ENCODE measurements around the gene ERG.

Gene ERG, protein sequence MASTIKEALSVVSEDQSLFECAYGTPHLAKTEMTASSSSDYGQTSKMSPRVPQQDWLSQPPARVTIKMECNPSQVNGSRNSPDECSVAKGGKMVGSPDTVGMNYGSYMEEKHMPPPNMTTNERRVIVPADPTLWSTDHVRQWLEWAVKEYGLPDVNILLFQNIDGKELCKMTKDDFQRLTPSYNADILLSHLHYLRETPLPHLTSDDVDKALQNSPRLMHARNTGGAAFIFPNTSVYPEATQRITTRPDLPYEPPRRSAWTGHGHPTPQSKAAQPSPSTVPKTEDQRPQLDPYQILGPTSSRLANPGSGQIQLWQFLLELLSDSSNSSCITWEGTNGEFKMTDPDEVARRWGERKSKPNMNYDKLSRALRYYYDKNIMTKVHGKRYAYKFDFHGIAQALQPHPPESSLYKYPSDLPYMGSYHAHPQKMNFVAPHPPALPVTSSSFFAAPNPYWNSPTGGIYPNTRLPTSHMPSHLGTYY

DNA sequence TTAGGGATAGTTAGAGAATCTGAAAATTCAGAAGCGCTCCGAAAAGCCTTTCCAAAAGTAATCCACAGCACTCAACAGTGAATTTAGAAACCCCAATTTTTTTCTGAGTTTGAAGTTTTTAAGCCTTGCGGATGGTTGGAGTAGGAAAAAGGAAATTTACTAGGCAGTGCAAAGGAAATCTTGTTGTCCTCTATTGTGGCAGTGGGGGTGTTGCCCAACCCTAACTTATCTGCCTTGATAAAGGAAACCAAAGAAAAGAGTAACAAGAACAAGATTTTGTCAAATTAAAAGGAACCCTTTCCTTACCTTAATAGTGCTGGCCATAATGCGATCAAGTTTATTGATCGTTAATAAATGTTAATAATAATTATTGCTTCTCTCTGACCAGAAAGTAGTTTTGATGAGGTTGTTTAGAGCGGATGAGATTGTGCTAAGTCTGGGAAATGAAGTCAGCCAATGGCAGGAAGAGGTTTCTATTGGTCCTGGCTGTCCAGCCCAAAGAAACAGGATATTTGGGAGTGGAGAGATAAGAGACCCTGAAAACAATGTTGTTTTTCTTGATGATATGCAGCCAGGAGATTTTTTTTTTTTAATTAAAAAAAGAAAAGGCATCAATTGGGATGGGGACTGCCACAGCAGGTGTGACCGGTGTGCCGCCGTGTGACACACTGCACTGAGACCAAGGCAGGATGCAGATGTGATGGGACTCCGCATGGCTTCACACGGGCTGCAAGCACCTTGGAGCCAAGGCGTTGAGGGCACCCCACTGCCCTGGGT, at the start of gene ERG:
Gene ERG, minus strand, starts transcription at position 421 of the 777 bp plus-strand sequence. Its CDS starts 97 bp downstream, at position 324.
- DNase-seq (ENCODE audit: low read depth in 2 of 2), result no peak

DNA sequence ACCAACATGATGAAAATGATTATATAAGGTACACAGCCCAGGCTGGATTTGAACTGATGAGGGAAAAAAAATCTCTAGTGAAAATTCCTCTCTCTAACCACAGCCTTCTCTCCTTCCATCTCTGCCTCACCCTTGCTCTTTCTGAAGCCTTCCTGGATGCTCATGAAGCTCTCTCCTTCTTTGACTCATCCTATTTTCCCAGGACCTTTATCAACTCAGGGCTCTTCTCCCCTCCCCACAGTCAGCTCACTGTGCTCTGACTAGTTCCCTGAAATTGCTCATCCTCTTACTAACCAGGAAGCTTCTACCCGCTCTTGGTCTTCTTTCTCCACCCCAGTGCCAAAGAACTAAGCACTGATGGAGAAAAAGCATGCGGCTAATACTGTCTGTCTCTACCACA, 46.4 kb upstream of the ERG start:
- DNase-seq (ENCODE audit: low read depth in 2 of 2), result no peak

DNA sequence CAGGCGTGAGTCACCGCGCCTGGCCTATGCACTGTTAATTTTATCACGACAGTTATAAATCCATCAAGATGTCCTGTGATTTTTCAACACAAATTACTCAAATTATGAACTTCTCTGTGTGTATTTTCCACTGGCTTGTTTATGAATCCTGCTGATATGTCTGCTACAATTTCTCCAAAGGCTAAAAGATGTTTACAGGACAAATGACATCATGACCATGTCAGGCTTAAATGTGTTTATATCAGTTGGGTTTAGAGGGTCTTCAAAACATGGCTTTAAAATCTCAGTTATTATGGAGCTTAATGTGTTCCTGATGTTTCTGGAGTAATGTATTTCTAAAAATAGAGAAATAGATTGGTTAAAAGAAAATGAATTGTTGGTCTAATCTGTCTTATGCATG, 44.0 kb upstream of the ERG start:
- DNase-seq (ENCODE audit: low read depth in 2 of 2), result no peak

DNA sequence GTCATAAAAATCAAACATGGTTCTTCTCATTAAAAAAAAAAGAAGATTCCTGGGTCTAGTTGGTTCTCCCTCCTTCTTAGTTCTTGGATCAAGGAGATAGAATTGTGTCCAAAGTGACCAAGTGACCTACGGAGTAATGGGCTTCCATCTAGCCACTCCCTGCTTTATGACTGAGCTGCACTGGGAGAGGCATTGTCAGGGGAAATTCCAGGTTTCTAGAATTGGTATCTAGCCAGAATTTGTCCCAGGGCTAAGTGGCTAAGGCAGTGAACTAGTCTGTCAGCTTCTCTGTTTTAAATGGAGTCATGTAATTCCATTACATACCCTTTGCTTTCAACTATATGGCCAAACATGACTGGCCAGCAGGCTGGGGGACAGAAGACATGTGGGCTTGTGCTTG, 40.1 kb upstream of the ERG start:
- no peak for DNase-seq (ENCODE audit: low read depth in 2 of 2)

DNA sequence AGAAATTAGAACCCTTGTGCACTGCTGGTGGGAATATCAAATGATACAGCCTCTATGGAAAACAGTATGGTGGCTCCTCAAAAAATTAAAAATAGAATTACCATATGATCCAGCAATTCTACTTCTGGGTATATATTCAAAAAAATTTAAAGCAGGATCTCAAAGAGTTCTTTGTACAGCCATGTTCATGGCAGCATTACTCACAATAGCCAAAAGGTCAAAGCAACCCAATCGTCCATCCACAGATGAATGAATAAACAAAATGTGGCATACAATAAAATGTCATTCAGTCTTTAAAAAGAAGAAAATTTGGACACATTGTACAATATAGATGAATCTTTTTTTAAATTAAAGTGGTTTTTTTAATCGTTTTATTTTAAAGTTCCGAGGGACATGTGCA, 36.3 kb upstream of the ERG start:
- DNase-seq (ENCODE audit: low read depth in 2 of 2), result no peak

DNA sequence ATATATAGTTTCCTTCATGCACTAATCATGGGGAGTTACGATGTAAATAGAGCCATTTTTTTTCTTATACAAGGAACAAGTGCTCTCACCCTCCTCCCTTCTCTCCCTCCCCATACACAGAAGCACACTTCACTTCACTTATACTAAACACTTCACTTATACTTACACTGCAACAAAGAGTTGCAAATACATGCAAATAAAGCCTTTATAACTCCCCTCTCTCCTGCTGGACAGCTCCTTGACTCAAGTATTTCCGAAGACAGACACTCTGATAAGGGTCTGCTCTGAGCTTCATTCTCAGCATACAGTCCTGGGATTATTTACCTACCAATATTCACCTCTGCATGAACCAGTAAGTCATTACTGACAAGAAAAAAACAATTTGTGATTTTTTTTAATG, 35.6 kb upstream of the ERG start:
- no peak for DNase-seq (ENCODE audit: low read depth in 2 of 2)

DNA sequence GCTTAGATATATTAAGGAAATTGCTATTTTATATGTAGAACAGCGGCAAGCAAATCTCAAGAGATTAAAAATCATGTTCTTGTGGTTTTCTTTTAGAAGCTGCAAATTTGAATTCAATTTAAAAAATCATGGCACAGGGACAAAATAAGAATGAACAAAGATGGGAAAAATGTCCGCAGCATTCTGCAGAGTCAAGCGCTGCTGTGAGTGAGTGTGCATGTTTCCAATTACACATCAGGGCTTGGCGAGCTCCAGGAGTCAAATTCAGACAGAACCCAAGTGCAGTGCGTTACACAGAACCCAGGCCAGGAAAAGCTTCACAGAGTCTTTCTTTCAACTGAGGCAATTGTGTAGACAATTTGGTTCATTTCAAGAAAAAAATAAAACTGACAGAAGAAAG, 33.3 kb upstream of the ERG start:
- no peak for DNase-seq (ENCODE audit: low read depth in 2 of 2)

DNA sequence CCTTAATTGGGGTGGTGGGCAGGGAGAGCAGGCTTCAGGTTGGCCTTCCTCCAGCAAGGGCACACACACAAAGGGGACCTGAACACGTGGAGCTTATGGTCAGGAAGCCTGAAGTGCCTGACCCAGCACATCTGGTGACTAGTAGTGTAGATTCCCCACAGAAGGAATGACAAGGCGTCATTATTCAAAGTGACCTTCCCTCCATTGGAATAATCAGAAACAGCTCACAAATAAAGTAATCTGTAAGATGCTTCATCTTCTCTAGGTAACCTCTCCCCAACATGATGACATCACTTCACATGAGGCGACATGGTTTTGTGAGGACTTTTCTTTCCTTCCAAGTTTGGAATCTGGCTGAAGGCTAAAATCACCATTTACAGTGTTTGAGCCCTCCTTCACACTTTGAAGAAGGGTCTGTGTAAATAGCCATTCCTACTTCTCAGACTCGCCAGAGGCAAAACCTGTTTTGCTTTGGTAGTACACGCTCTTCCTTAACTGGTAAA, 32.8 kb upstream of the ERG start:
- DNase-seq (ENCODE audit: low read depth in 2 of 2), result no peak

DNA sequence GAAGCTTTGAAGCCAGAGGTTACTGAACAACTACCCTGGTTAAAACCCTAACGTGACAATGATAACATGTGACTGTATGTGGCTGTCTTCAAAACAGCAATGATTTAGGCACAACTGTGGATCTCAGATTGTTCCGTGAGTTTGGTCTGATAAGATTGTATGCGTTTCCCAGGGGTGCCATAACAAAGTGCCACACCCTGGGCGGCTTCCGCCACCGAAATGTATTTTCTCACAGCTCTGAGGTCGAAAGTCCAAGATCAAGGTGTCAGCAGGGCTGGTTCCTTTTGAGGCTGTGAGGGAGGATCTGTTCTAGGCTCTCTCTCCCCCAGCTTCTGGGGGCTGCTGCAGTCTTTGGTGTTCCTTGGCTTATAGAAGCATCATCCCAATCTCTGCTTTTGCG, 29.5 kb upstream of the ERG start:
- DNase-seq (ENCODE audit: low read depth in 2 of 2), result no peak

DNA sequence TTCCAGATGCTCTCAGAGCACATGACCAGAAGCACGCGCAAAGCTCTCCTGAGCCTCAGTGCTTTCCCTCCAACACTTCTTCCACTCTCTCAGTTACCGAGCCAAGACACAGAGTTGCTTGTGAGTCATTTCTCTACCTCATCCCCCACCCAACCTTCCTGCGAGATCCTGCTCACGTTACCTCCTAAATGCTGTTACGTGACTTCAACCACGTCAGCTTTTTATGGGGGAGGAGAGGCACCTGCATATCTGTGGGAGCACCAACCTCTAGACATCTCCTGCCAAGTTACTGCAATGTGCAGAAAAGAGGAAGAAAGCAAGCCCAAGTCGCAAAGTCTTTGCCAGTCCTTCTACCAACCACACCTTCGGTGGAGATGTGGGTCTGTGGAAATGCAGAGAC, 27.2 kb upstream of the ERG start:
- no peak for DNase-seq (ENCODE audit: low read depth in 2 of 2)

DNA sequence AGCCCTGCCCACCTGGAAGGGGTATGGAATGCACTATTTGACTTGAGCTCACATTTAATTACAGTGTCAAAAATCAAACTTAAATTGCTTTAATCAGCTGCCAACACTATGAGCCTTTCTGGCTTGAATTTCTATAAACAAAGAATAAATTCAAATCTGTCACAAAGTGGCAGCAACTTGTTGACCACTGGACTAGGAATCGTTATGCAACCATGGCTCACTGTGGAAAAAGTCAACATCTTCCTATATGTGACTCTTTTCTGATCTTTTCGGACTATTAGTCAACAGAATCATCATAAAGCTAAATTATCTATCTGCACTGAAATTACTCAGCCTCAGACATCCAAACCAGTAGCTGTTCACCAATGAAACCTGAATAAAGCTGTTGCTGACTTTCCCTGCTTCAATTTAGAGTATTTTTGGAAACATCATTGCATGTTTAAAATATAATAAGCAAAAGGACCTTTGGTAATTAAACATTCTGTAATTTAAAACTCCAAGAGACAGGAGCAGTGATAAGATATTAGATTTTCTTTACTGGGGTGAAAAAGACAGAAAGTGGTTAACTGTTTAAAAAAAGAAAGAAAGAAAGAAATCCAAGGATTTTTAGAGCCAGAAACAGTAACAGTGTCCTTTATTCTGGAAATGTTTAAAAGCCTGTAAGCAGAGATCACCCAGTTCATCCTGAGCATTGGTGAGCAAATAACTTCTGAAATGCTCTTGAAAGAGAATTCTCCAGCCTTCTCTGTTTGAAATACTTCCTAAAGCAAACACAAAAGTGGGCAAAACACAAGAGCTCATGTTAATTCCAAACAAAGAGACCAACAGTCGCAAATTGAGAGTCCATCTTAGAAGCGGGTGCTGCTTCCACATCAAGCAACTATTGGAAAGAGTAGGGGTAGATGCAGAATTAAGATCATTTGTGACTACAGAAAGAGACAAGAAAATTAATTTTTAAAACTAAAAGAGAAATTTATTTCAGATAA, 26.2 kb upstream of the ERG start:
- DNase-seq (ENCODE audit: low read depth in 2 of 2), result no peak

DNA sequence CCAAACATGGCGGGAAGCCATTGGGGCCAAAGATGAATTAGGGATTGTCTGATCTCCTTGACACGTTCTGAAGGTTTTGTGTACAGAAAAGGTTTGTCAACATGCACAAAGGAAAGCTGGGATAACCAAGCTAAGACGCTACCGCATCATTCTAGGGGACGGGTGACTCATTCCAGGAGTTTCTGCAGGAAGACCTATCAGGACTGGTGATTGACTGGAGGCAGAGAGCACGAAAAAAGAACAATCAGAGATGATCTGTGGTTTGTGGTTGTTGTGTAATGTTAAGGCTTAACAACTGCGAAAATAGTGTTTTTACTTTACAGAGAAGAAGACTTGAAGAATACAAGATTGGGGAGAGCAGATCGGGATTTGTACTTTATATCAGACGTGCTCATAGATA, 22.2 kb upstream of the ERG start:
- no peak for DNase-seq (ENCODE audit: low read depth in 2 of 2)

DNA sequence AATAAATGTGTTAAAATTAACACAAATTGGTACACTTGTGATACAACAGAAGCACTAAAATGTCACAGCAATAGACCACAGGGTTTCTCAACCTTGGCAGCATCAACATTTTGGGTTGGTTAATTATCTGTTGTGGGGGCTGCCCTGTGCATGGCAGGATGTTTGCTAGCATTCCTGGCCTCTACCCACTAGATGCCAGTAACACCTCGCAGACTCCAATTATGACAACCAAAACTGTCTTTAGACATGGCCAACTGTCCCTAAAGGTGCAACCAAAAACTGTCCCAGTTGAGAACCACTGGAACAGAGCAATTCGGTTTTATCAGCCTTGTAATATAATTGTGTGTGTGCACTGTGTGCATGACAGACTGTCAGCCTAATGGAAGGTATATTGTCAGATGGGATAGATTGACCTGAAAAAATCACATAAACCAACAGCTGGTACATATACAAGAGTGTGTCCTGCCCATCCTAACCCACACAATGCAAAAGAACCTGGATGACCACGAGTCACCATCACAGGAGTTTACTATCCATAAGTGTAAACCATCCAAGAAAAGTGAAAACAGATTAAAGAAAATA, 13.5 kb upstream of the ERG start:
- no peak for DNase-seq (ENCODE audit: low read depth in 2 of 2)

DNA sequence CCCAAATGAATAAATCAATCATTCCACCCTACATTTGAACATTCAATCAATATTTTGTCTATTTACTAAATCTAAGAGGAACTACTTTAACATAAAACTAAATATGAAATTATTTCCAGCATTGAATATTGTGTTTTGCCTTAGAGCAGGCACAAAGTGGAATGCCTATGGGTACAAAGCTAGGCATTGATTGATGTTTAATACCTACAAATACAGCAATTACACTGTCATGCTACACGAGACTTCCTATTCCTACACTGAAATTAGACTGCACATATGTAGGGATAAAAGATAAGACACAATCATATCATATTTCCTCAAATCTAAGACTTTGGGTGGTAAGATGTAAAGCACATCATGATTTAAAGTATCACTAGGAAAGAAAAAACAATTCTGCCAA, 12.9 kb upstream of the ERG start:
- no peak for DNase-seq (ENCODE audit: low read depth in 2 of 2)

DNA sequence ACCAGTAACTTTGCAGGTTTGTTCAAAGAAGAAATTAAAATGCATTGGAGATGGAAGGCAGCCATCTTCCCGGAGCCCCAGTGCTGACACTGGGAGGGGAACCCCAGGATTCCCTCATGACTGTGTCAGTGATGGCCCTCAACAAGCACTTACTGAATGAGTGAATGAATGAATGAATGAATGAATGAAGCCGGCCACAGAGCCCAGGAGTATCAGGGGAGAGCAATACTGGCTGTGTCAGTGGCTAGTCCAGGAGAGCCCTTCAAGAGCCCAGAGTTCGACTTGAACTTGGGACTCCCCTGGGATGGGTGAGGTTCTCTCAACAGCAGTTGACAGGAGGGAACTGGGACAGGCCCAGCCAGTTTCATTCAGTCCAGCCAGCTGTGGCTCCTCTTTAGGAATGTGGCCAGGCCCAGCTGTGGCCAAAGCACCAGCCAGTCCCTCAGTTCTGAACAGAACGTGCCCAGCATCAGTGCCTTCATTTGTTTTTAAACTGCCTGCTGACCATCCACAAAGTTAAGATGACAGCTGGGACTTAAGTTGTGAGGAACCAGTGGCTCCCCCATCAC, 9.2 kb upstream of the ERG start:
- DNase-seq (ENCODE audit: low read depth in 2 of 2), result no peak

DNA sequence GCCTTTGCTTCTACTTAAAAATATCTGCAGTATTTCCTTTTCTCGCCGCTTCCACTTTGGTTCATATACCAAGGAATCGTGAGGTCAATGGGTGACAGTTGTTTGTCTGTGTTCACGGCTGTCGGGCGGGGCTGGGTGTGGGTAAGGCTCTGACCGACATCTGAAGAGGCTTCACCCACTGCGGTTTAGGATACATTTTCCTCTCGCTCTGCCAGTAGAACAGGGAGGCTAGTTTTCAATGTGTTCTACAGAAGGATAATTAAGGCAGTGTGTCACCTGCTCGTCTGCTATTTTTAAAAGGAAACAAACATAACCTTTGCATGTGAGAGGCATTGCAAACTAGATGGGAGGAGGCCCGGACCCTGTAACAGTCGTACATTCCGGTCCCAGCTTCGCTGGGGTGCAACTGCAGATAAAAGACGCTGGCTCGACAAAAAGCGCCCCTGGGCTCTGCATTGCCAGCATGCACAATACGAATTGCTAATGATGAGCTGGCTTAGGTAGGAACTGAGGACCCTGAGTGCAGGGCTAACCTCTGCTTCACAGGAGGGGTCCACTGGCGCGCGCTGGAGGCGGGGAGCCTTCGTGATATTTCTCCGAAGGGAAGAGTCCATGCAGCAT, 8.5 kb upstream of the ERG start:
- DNase-seq (ENCODE audit: low read depth in 2 of 2), result no peak

DNA sequence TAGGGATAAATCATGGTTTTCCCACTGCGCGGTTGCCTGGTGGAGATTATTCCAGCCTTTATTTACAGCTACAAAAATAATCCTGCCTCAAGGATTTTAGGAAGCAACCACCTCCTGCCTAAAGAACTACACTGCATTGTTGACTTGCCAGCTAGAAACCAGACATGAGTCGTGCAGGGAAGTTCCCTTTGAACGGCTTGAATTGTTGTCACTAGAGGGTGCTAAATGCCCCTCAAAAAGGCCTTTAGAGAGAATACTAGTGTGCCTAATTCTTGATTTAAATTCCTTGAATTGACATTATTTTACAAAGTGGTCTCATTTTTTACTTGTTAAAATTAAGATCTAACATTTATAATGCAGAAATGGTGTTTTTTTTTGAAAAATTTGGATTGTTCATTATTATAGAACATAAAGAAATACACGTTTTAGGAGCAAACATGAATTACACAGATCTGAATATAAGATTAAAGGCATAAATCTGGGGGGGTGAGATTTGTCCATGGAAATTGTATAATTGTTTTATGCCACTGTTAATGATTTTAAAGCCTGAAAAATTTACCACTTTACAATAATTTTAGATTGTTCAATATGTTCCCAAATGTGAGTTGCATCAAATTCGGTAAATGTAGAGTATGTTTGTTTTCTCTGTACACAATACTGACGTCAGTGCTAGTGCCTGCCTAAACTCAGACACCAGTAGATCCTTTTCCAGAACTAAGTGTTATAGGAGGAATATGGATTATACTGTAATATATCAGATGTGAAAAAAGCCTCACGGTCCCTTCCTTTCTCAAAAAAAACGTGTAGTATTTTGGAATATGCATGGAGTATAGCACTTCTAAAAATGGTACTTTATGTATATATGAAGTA, 7.6 kb upstream of the ERG start:
- DNase-seq (ENCODE audit: low read depth in 2 of 2), result no peak

DNA sequence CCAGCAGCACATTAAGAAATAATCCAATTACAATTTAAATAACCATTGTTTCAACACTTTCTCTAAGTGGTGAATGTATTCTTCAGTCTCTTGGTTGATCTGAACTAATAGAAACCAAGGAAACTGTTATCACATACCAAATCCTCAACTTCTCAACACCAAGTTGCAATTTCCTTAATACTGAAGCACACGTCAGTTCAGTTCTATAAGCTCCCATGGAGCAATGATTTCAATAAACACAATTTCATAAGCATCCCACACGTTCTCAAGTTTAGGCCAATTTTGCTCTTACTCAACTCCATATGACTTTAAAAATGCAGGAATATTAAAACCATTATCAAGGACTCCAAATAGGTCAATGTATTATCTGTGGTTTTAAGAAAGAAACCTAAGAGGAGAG, 5.8 kb upstream of the ERG start:
- DNase-seq (ENCODE audit: low read depth in 2 of 2), result no peak

DNA sequence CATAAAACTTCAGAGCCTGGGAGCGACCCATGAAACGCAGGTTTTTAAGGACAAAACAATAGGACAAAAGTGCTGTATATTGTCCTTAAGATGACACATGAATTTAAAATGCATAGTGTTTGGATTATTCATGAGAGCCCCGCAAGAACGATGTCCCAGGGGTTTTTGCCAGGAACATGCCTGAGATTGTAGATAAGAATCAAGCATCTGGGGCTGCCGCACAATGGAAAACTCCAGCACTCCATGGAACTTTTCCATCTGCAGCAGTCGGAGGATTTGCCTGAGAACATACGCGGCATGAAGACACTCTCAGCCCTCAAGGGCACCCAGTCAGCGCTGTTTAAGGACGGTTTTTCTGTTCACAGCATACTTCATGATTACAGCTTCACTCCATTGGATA, 5.3 kb upstream of the ERG start:
- no peak for DNase-seq (ENCODE audit: low read depth in 2 of 2)

DNA sequence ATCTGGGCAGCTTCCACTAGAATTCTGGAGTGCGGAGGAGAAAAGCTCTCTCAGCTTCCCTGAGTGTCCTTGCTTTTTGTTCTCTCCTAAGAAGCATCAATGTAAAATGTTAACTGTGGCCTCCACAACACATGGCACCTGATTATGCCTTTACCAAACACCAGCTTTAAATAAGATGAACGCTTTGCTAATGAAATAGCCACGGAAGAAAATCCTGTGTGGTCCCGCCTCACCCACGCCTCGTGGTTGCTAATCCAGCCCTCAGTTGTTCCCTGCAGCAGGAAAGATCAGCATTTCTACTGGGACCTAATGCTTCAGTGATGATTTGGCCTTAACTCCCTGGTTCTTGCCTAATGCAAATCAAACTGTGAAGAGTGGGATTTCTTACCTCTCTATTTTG, 1.8 kb upstream of the ERG start:
- no peak for DNase-seq (ENCODE audit: low read depth in 2 of 2)
